NT2/D1 (cell line): ENCODE results near the gene CNIH2.

Experiments
- YY1 ChIP-seq: IDR thresholded peaks from 2 replicates; pipeline ENCODE4 v1.6.1; 2011; ENCODE audit not compliant: insufficient read length, insufficient read depth
- ZNF274 ChIP-seq: IDR thresholded peaks from 2 replicates; pipeline ENCODE4 v1.6.1; 2011; ENCODE audit warnings: mild to moderate bottlenecking, low read depth, low read length

DNA sequence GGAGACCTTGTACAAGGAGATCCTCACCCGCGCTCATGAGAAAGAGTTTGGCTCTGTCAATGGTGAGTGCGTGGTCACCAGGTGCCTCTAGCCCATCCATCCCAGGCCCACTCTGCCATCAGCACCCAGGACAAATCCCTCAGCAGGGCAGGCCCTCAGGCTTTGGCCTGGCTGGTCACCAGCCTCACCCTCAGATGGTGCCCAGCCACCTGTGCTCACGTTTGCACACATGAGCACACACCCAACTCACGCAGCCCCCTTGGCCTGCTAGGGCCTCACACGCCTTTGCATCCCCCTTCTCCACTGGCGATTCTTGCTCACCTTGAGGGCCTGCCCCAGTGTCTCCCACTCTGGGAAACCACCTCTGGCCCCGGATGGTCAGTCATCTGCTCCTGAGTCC, 13.6 kb upstream of the CNIH2 start:
- TF ChIP-seq YY1 = no peak
- no peak for TF ChIP-seq ZNF274
